HUES48 (cell line): Measurements from ENCODE around the gene TMEM229B.

Experiments used
- H3K27ac ChIP-seq: one replicate; pipeline ENCODE4 v1.7.0; 2013; ENCODE audit warnings: low read depth, low read length, inconsistent platforms
- H3K27me3 ChIP-seq: 2 replicates; pipeline ENCODE4 v1.6.1; 2013; ENCODE audit warnings: mild to moderate bottlenecking, low read length; ENCODE audit not compliant: control insufficient read depth, insufficient read depth
- H3K36me3 ChIP-seq: 2 replicates; pipeline ENCODE4 v1.6.1; 2013; ENCODE audit warnings: low read length; ENCODE audit not compliant: control insufficient read depth, insufficient read depth
- H3K4me1 ChIP-seq: 2 replicates; pipeline ENCODE4 v1.6.1; 2013; ENCODE audit warnings: mild to moderate bottlenecking, low read length; ENCODE audit not compliant: control insufficient read depth, insufficient read depth
- H3K4me3 ChIP-seq: 2 replicates; pipeline ENCODE4 v1.5.1; 2013; ENCODE audit warnings: mild to moderate bottlenecking, low read depth, low read length
- H3K9ac ChIP-seq: 2 replicates; pipeline ENCODE4 v1.6.1; 2013; ENCODE audit warnings: mild to moderate bottlenecking, low read depth, low read length, moderate library complexity
- H3K9me3 ChIP-seq: 2 replicates; pipeline ENCODE4 v1.6.1; 2013; ENCODE audit warnings: low read length; ENCODE audit not compliant: control insufficient read depth, insufficient read depth

The TMEM229B gene

GRCh38 chr14:67514650-67515385 is 26.3 kb upstream of the TMEM229B start:
- peaks cover 69% of the 10 kb centered on the region for H3K27me3 ChIP-seq
- no peaks in the 10 kb centered on the region for H3K9me3 ChIP-seq
- no peaks in the 10 kb centered on the region for H3K36me3 ChIP-seq
- H3K27ac ChIP-seq: no peak overlapping the region
- peak overlapping the region; percentile 66 for H3K4me3 ChIP-seq
- no peaks in the 10 kb centered on the region for H3K4me1 ChIP-seq
- H3K9ac ChIP-seq: no peak overlapping the region

- no peak overlapping the region for H3K27ac ChIP-seq
- no peaks in the 10 kb centered on the region for H3K36me3 ChIP-seq
- no peaks in the 10 kb centered on the region for H3K4me1 ChIP-seq
- H3K4me3 ChIP-seq: peak overlapping the region; percentile 66; the same call in 1 of the 2 replicates
- no peaks in the 10 kb centered on the region for H3K9me3 ChIP-seq
- H3K9ac ChIP-seq: no peak overlapping the region
- peaks cover 69% of the 10 kb centered on the region for H3K27me3 ChIP-seq
These were observed 25.7 kb upstream of the TMEM229B start for GRCh38 chr14:67514203-67514607.

GRCh38 chr14:67513631-67514108 is 25.1 kb upstream of the TMEM229B start:
- H3K27me3 ChIP-seq: peaks cover 65% of the 10 kb centered on the region
- no peak overlapping the region for H3K27ac ChIP-seq

GRCh38 chr14:67512463-67513310 is 24.2 kb upstream of the TMEM229B start:
- H3K4me1 ChIP-seq: no peaks in the 10 kb centered on the region
- H3K27ac ChIP-seq: no peak overlapping the region
- no peaks in the 10 kb centered on the region for H3K36me3 ChIP-seq
- peaks cover 58% of the 10 kb centered on the region for H3K27me3 ChIP-seq
- no peak overlapping the region for H3K9ac ChIP-seq
- no peak overlapping the region for H3K4me3 ChIP-seq
- no peaks in the 10 kb centered on the region for H3K9me3 ChIP-seq

More at GRCh38 chr14:67513631-67514108, 25.1 kb upstream of the TMEM229B start:
- peak overlapping the region; percentile 17; the same call in 1 of the 2 replicates for H3K4me3 ChIP-seq
- no peaks in the 10 kb centered on the region for H3K36me3 ChIP-seq
- no peaks in the 10 kb centered on the region for H3K4me1 ChIP-seq
- no peaks in the 10 kb centered on the region for H3K9me3 ChIP-seq
- H3K9ac ChIP-seq: no peak overlapping the region

- H3K27ac ChIP-seq: no peak overlapping the region
- H3K9ac ChIP-seq: no peak overlapping the region
- no peak overlapping the region for H3K4me3 ChIP-seq
These were observed 22.3 kb upstream of the TMEM229B start for GRCh38 chr14:67510836-67511235.

GRCh38 chr14:67510121-67510520 is 21.6 kb upstream of the TMEM229B start:
- no peaks in the 10 kb centered on the region for H3K36me3 ChIP-seq
- H3K9ac ChIP-seq: no peak overlapping the region
- H3K9me3 ChIP-seq: no peaks in the 10 kb centered on the region
- H3K27ac ChIP-seq: no peak overlapping the region
- H3K4me1 ChIP-seq: no peaks in the 10 kb centered on the region
- H3K4me3 ChIP-seq: no peak overlapping the region
- peaks cover 34% of the 10 kb centered on the region for H3K27me3 ChIP-seq

More at GRCh38 chr14:67510836-67511235, 22.3 kb upstream of the TMEM229B start:
- H3K36me3 ChIP-seq: no peaks in the 10 kb centered on the region
- peaks cover 41% of the 10 kb centered on the region for H3K27me3 ChIP-seq
- no peaks in the 10 kb centered on the region for H3K9me3 ChIP-seq
- no peaks in the 10 kb centered on the region for H3K4me1 ChIP-seq

- Histone ChIP-seq H3K27me3 (peaks cover 23% of the 10 kb centered on the region), H3K27ac (no peak overlapping the region), H3K9me3 (no peaks in the 10 kb centered on the region), H3K4me1 (no peaks in the 10 kb centered on the region), H3K36me3 (no peaks in the 10 kb centered on the region), H3K9ac (no peak overlapping the region), H3K4me3 (no peak overlapping the region)
These were observed 20.4 kb upstream of the TMEM229B start for GRCh38 chr14:67508956-67509355.

GRCh38 chr14:67505254-67505653 is 16.7 kb upstream of the TMEM229B start:
- H3K36me3 ChIP-seq: no peaks in the 10 kb centered on the region

GRCh38 chr14:67503331-67503730 is 14.8 kb upstream of the TMEM229B start:
- Histone ChIP-seq H3K4me1 (no peaks in the 10 kb centered on the region), H3K27ac (no peak overlapping the region), H3K4me3 (no peak overlapping the region), H3K9me3 (no peaks in the 10 kb centered on the region), H3K36me3 (no peaks in the 10 kb centered on the region), H3K27me3 (no peaks in the 10 kb centered on the region), H3K9ac (no peak overlapping the region)

More at GRCh38 chr14:67505254-67505653, 16.7 kb upstream of the TMEM229B start:
- Histone ChIP-seq H3K27ac (no peak overlapping the region), H3K4me3 (no peak overlapping the region), H3K9me3 (no peaks in the 10 kb centered on the region), H3K4me1 (no peaks in the 10 kb centered on the region), H3K27me3 (no peaks in the 10 kb centered on the region), H3K9ac (no peak overlapping the region)

- Histone ChIP-seq H3K36me3 (no peaks in the 10 kb centered on the region), H3K27me3 (no peaks in the 10 kb centered on the region), H3K4me1 (no peaks in the 10 kb centered on the region)
These were observed 14.3 kb upstream of the TMEM229B start for GRCh38 chr14:67502867-67503266.

GRCh38 chr14:67501670-67502069 is 13.1 kb upstream of the TMEM229B start:
- H3K9ac ChIP-seq: no peak overlapping the region
- no peaks in the 10 kb centered on the region for H3K9me3 ChIP-seq
- no peak overlapping the region for H3K27ac ChIP-seq
- no peaks in the 10 kb centered on the region for H3K36me3 ChIP-seq
- no peaks in the 10 kb centered on the region for H3K27me3 ChIP-seq
- H3K4me1 ChIP-seq: no peaks in the 10 kb centered on the region
- H3K4me3 ChIP-seq: no peak overlapping the region

More at GRCh38 chr14:67502867-67503266, 14.3 kb upstream of the TMEM229B start:
- Histone ChIP-seq H3K4me3 (no peak overlapping the region), H3K9ac (no peak overlapping the region), H3K27ac (no peak overlapping the region), H3K9me3 (no peaks in the 10 kb centered on the region)
